COLO829 (cell line): ENCODE measurements around the gene PDHX.
A peak's percentile ranks its signal among the peaks of the same experiment; 100 is the strongest.
"Not testable (repeated sequence)": the region's sequence is repeated elsewhere in the genome, so short reads cannot be mapped to it uniquely, and the experiment has no call there.

Experiments
- DNase-seq: peaks from one replicate; pipeline ENCODE4 v3.0.0; 2012; ENCODE audit warnings: low spot score

PDHX gene

DNA sequence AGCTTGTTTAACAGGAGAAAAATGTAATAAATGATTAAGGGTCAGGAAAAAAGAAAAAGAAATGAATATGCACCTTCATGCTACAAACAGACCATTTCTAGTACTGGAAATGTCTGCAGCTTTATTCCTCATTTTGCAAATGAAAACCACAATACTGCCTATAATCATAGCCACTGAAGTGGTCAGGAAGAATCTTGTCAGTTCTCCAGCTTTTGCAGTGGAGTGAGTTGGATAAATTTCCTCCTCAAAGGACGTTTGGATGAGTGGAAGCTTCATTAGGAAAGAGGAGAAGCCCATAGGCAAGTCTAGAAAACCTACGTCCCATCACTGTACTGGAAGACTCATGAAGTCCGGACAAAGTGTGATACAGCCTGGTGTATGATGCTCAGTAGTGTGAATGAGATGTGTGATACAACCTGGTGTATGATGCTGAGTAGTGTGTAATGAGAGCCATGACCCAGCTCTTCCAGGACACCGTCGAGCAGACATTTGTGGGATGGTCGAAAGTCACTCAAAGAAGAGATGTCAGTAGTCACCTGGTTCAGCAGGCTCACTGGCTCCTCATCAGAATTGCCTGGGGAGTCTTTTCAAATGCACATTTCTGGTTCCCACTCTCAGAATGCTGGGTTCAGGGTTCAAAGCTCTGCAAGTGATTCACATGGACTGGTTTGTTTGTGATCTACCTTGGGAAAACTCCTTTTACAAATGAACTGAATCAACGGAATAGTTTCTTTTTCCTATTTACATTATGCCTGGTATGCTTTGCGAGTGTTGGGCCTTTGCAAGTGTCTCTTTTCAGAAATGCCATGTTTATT, 101.3 kb downstream of the PDHX start:
- DNase-seq = no peak

DNA sequence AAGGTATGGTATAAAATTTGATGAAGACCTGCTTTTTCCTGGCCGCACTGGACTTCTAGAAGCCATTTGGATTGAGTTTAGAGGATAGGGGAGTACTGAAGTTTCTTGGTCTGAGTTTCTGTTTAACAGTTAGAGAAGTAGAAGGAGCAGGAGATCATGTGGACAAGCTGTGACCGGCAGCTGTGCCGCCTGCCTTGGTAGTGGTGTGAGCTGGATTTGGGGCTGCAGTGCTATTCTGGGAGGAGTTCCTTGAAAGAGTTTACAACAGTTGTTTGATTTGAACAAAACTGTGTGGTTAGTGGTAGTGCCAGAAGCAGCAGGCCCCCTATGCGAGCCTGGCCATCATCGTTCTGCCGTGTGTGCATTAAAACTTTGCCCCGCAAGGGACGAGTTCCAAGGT, 105.2 kb downstream of the PDHX start:
- no peak for DNase-seq

DNA sequence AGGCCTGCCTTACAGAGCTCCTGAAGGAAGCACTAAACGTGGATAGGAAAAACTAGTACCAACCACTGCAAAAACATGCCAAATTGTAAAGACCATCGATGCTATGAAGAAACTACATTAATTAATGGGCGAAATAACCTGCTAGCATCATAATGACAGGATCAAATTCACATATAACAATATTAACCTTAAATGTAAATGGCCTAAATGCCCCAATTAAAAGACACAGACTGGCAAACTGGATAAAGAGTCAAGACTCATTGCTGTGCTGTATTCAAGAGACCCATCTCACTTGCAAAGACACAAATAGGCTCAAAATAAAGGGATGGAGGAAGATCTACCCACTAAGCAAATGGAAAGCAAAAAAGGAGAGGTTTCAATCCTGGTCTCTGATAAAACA, 107.5 kb downstream of the PDHX start:
- DNase-seq = not testable (repeated sequence)

- DNase-seq = not testable (repeated sequence)
These were observed 111.6 kb downstream of the PDHX start for GRCh38 chr11:35028007-35028406.

- no peak for DNase-seq
These were observed 113.7 kb downstream of the PDHX start for GRCh38 chr11:35029979-35030682.

DNA sequence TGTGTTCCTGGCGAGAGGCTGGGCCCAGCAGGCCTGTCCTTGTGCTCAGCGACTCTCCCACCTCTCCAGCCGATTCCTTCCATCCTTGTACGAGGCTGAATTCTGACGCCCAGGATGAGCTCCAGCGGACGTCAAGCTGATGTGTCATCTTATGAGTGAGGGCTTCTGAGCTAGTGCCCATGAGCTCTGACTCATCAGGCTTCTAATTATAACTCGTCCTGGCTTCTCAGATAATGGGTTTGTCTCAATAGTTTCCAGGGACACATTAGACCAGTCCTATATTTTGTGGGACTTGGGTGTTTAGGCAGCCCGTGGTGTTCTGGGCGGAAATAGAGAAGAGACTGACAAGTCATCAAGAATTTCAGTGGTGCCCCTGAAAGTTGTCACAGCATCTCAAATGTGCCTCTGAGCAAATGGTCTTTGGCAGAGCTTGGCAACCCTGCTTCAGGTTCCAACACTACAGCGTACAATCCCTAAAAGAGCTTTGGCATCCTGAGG, 114.3 kb downstream of the PDHX start:
- DNase-seq = peak; percentile 94

GRCh38 chr11:35031346-35031745, 114.9 kb downstream of the PDHX start:
- DNase-seq = no peak

- DNase-seq = peak; percentile 81
These were observed 115.4 kb downstream of the PDHX start for GRCh38 chr11:35031867-35032266.

DNA sequence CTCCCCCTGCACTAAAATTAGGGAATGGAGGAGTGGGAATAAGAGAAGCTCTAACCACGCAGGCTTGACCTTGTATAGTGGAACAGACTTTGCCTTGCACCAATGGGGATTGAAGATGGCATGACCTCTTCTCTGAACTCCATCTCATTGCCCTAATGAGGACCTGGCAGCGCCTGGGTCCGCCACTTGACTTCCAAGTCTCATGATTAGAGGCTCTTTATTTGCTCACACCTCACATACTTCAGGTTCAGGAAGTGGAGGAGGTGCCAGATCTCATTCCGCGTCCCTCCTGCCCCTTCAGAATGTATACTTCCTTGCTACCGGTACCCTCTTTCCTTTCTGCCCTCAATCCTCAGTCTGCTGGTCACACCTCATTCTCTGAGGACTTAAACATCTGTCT, 116.6 kb downstream of the PDHX start:
- no peak for DNase-seq

- DNase-seq = no peak
These were observed 118.0 kb downstream of the PDHX start for GRCh38 chr11:35034401-35034800.

GRCh38 chr11:35035894-35036408, 119.5 kb downstream of the PDHX start:
- peak; percentile 24 for DNase-seq

DNA sequence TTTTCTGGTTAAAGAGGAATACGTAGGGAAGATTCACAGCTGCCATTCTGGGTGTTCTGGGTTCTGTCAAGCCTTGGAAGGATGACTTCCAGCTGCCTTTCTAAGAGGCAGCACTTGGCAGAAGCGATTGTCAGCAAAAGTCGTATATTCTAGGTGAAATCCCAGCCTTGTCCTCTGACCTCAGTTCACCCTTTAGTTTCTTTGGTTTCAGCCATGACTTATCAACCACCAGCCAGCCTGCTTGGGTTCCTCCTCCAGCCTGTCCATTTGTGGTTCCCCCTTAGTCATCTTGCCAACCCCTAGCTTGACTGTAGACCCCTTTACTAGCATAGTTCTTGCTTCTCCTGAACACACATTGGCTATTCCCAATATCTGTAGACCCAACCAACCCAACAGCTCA, 120.2 kb downstream of the PDHX start:
- no peak for DNase-seq

DNA sequence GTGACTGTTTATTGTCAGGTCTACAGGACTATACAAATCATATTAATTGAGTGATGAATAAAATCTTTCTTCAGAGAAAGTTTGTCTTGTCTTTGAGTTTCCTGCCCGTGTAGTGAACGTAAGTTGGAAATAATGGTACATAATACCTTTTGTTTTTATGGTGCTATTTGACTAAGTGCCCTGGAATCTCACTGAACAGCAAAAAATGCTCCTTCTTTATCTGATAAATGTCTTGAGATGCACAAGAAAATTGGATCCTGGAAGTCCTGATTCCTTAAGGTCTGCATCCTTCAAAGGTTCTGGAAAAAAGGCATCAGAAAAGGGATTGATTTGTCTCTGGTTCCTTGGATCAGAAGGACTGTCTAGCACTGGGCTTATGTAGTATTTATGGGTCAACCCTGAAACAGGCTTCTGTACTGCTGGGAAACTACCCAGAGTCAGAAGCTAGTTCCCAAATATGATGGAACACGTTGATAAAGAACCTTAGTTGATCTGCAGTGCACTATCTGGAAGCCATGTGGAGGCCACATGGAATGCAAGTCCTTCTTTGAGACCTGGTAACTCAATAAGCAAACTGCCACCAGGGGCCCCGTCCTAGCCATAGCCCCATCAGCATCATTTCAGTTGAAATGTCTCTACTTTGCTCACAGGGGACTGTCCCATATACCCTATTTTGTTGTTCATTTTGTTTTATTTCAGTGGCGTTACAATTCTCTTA, 122.0 kb downstream of the PDHX start:
- no peak for DNase-seq

DNA sequence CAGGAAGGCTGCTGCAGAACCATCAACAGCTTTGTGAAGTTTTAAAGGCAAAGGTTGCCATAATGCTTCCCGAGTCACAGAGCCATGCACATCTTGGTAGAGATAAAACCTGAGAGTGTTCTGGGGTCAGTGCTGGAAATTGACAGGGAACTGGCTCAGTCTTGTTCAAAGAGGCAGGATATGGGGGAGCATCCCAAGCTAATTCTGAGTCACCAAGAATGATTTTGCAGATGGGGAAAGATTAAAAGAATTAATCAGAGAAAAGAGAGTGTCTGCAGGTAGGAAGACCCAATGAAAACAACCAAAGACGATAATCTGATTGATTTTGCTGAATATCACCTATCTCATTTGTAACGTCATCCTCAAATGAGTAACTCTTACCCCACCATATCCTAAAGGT, 122.7 kb downstream of the PDHX start:
- DNase-seq = no peak

DNA sequence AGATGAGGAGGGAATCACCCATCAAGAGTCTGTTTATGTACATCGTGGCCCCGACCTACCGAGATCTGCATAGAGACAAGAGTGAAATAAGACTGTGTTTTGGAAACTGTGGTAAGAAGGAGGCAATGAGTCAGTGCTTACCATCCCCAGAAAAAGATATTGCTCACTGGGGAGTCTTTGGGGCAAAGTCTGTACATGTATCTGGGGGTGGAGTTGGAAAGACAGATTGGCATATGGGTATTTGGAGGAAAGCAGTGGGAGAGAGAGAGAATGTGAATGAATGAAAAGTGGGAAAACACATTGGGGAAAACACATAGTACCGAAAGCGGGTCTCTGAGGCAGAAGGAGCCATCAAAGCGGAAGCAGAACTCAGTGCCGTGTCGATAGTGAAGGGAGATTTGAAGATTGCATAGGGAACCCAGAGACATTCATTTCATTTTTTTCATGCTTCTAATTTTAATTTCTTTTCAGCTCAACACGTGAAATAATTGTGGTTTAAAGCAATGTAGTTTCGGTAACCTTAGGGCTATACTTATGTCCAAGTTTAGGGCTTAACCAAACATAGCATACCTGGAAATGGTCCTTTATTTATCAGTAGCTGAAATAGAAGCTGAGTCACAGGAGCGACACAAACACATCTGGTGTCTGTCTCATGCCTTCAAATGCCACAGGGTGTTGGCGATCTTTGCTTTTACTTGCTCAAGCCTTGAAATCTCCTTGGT, 124.0 kb downstream of the PDHX start:
- no peak for DNase-seq

- DNase-seq = no peak
These were observed 124.7 kb downstream of the PDHX start for GRCh38 chr11:35041070-35041554.

DNA sequence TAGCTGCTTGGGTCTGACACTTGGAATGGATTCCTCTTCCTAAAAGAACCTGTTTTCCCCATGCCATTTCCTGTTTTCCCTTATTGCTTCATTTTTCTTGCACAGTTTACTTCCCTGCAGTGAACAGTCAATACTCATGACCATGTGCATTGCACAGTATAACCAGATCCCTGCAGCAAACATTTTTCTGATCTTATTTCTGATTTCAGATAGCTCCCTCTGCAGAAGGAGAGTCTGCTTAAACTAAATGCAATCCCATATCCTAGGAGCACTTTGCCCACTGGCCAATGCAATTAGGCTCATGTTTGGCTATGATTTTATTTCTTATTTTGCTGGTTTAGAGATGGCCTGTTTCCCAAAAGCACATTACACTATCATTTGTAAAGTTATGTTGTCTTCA, 125.8 kb downstream of the PDHX start:
- no peak for DNase-seq

- DNase-seq = no peak
These were observed 126.5 kb downstream of the PDHX start for GRCh38 chr11:35042913-35043312.

- no peak for DNase-seq
These were observed 127.5 kb downstream of the PDHX start for GRCh38 chr11:35043936-35044335.

- DNase-seq = no peak
These were observed 128.9 kb downstream of the PDHX start for GRCh38 chr11:35045236-35045820.
